ENCODE results near the gene ACOT4. TPM values are rescaled to one million over a fixed set of nuclear protein-coding genes. Genes with fewer than 3 reads are reported as not detected.

Gene ACOT4
- total RNA-seq, 2 experiments from 2014 or later, result 1.0 to 1.2 TPM

- H3K27me3 Mint-ChIP-seq, result no peaks in the 10 kb centered on the region
- Histone ChIP-seq H3K36me3 (ENCODE audit: insufficient read depth, low read length) (no peaks in the 10 kb centered on the region), H3K9me3 (ENCODE audit: control insufficient read depth in 1 of 2, insufficient read depth in 1 of 2, low read length in 2 of 2) (no peaks in the 10 kb centered on the region), H3K4me1 (ENCODE audit: insufficient read depth, low read length) (peaks cover 10% of the 10 kb centered on the region), H3K4me3 (ENCODE audit: low read length) (no peak overlapping the region), H3K27ac (ENCODE audit: low read depth in 1 of 2, low read length in 2 of 2) (no peak overlapping the region), H3K27me3 (ENCODE audit: control insufficient read depth in 1 of 2, insufficient read depth in 2 of 2, low read length in 2 of 2) (no peaks in the 10 kb centered on the region)
- H3K36me3 Mint-ChIP-seq (ENCODE audit: low read depth), result peaks cover 3% of the 10 kb centered on the region
- ATAC-seq (ENCODE audit: poor library complexity) (no peak), DNase-seq (no peak)
- no peak overlapping the region for H3K4me3 Mint-ChIP-seq
- CTCF ChIA-PET, result interaction anchor here (0.7 kb wide), 1 partner anchor 315 kb away, joined by 3 read pairs; no protein-coding TSS in a partner anchor
- peaks cover 7% of the 10 kb centered on the region for H3K4me1 Mint-ChIP-seq (ENCODE audit: low read depth)
- peak overlapping the region; percentile 42 for H3K27ac Mint-ChIP-seq
- no peak for TF ChIP-seq CTCF (IDR thresholded peaks at IDR 0.05)
- intact Hi-C loops (cut with DNase I, micrococcal nuclease), result loop anchor here in 1 of 2 experiments (5.0 kb wide), 1 partner anchor 118 kb away; the partner anchor contains the start of gene RIOX1
- H3K9me3 Mint-ChIP-seq, result no peaks in the 10 kb centered on the region
- POLR2A ChIA-PET, result interaction anchor here (1.2 kb wide), 1 partner anchor 19 kb away, joined by 3 read pairs; the partner anchor contains the start of gene ACOT4
Observed at GRCh38 chr14:73610687-73611086, 19.0 kb downstream of the ACOT4 start.

DNA sequence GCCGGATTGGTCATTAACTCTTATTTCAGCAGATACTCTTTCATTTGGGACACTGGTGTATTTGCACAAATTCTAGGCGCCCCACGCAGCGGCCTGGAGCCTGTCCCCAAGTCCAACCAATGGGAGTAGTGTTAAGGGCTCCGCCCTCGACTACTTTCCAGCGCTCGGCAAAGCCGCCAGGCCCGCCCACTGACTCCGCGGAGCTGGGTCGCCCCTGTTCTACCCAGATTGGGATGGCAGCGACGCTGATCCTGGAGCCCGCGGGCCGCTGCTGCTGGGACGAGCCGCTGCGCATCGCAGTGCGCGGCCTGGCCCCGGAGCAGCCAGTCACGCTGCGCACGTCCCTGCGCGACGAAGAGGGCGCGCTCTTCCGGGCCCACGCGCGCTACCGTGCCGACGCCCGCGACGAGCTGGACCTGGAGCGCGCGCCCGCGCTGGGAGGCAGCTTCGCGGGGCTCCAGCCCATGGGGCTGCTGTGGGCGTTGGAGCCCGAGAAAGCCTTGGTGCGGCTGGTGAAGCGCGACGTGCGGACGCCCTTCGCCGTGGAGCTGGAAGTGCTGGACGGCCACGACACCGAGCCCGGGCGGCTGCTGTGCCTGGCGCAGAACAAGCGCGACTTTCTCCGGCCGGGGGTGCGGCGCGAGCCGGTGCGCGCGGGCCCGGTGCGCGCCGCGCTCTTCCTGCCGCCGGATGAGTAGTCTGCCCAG is 20.8 kb downstream of the ACOT4 start, which contains the start of gene ACOT6:
ACOT6 (plus strand) TSS at position 179 of the 707 bp plus-strand sequence; CDS start at position 234, 55 bp downstream.
- H3K4me3 Mint-ChIP-seq, result peak within 1 kb of the TSS; percentile 91
- CTCF ChIA-PET, result no interaction called here
- no peaks in the 10 kb centered on the region for H3K27me3 ChIP-seq (ENCODE audit: control insufficient read depth in 1 of 2, insufficient read depth in 2 of 2, low read length in 2 of 2)
- H3K27ac Mint-ChIP-seq, result peak within 1 kb of the TSS; percentile 82
- H3K4me3 ChIP-seq (ENCODE audit: low read length), result peak within 1 kb of the TSS; percentile 56
- H3K9me3 ChIP-seq (ENCODE audit: control insufficient read depth in 1 of 2, insufficient read depth in 1 of 2, low read length in 2 of 2), result no peaks in the 10 kb centered on the region
- no peaks in the 10 kb centered on the region for H3K36me3 ChIP-seq (ENCODE audit: insufficient read depth, low read length)
- DNase-seq (peak; percentile 40 to 88 (median 60)), ATAC-seq (ENCODE audit: poor library complexity) (peak; percentile 89)
- POLR2A ChIA-PET, result interaction anchor here (0.7 to 3.0 kb wide), 32 partner anchors 12 to 584 kb away, joined by 3 to 90 read pairs (median 5); partner anchors contain the start of genes ACOT2, ACOT4, DNAL1 and NUMB
- H3K9me3 Mint-ChIP-seq, result no peaks in the 10 kb centered on the region
- TF ChIP-seq CTCF (IDR thresholded peaks at IDR 0.05), result no peak
- intact Hi-C loops (cut with DNase I, micrococcal nuclease), result loop anchor here (1.0 to 5.0 kb wide), 4 partner anchors 20 to 120 kb away; partner anchors contain the start of genes ACOT2 (in 2 of the 2) and RIOX1 (in 1 of the 2)
- H3K4me1 ChIP-seq (ENCODE audit: insufficient read depth, low read length), result peaks cover 10% of the 10 kb centered on the region
- peak within 1 kb of the TSS; percentile 16 to 45 for H3K27ac ChIP-seq (ENCODE audit: low read depth in 1 of 2, low read length in 2 of 2)
- no peaks in the 10 kb centered on the region for H3K27me3 Mint-ChIP-seq
- peaks cover 3% of the 10 kb centered on the region for H3K36me3 Mint-ChIP-seq (ENCODE audit: low read depth)
- peaks cover 7% of the 10 kb centered on the region for H3K4me1 Mint-ChIP-seq (ENCODE audit: low read depth)

DNA sequence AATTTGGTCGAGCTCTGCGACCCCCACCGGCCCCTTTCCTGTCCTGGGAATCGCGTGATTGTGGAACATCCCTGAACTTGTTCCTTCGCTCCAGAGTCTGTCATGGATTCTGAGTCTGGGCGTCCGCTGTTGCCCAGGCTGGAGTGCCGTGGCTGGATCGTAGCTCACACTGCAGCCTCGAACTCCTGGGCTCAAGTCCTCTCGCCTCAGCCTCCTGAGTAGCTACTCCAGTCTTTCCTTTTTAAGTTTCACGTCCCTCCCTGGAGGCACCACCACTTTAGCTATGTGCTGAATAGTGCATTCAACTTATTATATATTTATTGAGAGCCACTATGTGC is 21.3 kb downstream of the ACOT4 start:
- POLR2A ChIA-PET, result interaction anchor here (0.7 to 3.0 kb wide), 30 partner anchors 12 to 555 kb away, joined by 3 to 90 read pairs (median 5); partner anchors contain the start of genes ACOT2, ACOT4, DNAL1 and NUMB
- intact Hi-C loops (cut with DNase I, micrococcal nuclease), result loop anchor here (2.0 to 5.0 kb wide), 3 partner anchors 20 to 121 kb away; partner anchors contain the start of genes ACOT2 (in 2 of the 2) and RIOX1 (in 1 of the 2)
- Mint-ChIP-seq H3K9me3 (no peaks in the 10 kb centered on the region), H3K4me1 (ENCODE audit: low read depth) (peaks cover 7% of the 10 kb centered on the region), H3K4me3 (peak overlapping the region; percentile 91), H3K27ac (peak overlapping the region; percentile 82), H3K27me3 (no peaks in the 10 kb centered on the region), H3K36me3 (ENCODE audit: low read depth) (peaks cover 3% of the 10 kb centered on the region)
- no peak for ATAC-seq (ENCODE audit: poor library complexity)
- H3K4me3 ChIP-seq (ENCODE audit: low read length), result peak overlapping the region; percentile 56
- CTCF ChIA-PET, result no interaction called here
- no peaks in the 10 kb centered on the region for H3K27me3 ChIP-seq (ENCODE audit: control insufficient read depth in 1 of 2, insufficient read depth in 2 of 2, low read length in 2 of 2)
- H3K36me3 ChIP-seq (ENCODE audit: insufficient read depth, low read length), result no peaks in the 10 kb centered on the region
- no peak for DNase-seq
- TF ChIP-seq CTCF (IDR thresholded peaks at IDR 0.05), result no peak
- peaks cover 10% of the 10 kb centered on the region for H3K4me1 ChIP-seq (ENCODE audit: insufficient read depth, low read length)
- no peaks in the 10 kb centered on the region for H3K9me3 ChIP-seq (ENCODE audit: control insufficient read depth in 1 of 2, insufficient read depth in 1 of 2, low read length in 2 of 2)
- H3K27ac ChIP-seq (ENCODE audit: low read depth in 1 of 2, low read length in 2 of 2), result peak overlapping the region in 1 of 2 donors; percentile 16
